IMR-90 (cell line): ENCODE data around the gene KEAP1.

Source experiments
- CTCF ChIP-seq: conservative IDR thresholded peaks from 2 replicates; pipeline ENCODE4 v1.5.1; 2012; ENCODE audit warnings: mild to moderate bottlenecking, low read depth, low read length, improper control_type of control experiment
- FOS ChIP-seq: fragments of 150-350 bp; IDR thresholded peaks from 2 replicates; pipeline ENCODE4 v1.6.1; 2016; ENCODE audit warnings: low read depth, low read length
- MAFK ChIP-seq: IDR thresholded peaks from 2 replicates; pipeline ENCODE4 v1.6.1; 2012; ENCODE audit warnings: low read depth, low read length, improper control_type of control experiment
- MXI1 ChIP-seq: IDR thresholded peaks from 2 replicates; pipeline ENCODE4 v1.6.1; 2012; ENCODE audit warnings: low read depth, mild to moderate bottlenecking, low read length, moderate library complexity, borderline replicate concordance
- POLR2A ChIP-seq: IDR thresholded peaks from 2 replicates; pipeline ENCODE4 v1.6.1; 2012; ENCODE audit warnings: mild to moderate bottlenecking, low read depth, low read length
- RAD21 ChIP-seq: IDR thresholded peaks from 2 replicates; pipeline ENCODE4 v1.6.1; 2012; ENCODE audit warnings: low read length, improper control_type of control experiment
- RCOR1 ChIP-seq: IDR thresholded peaks from 2 replicates; pipeline ENCODE4 v1.6.1; 2012; ENCODE audit warnings: mild to moderate bottlenecking, low read length, improper control_type of control experiment; ENCODE audit not compliant: insufficient replicate concordance
- RFX5 ChIP-seq: IDR thresholded peaks from 2 replicates; pipeline ENCODE4 v1.8.0; 2012; ENCODE audit warnings: low read depth, mild to moderate bottlenecking, low read length, moderate library complexity
- USF2 ChIP-seq: fragments of 150-350 bp; IDR thresholded peaks from 2 replicates; pipeline ENCODE4 v1.6.1; 2017; ENCODE audit warnings: mild to moderate bottlenecking, antibody characterized with exemption, low read length, low read depth

GRCh38 chr19:10538204-10538983, 35.2 kb upstream of the KEAP1 start:
- TF ChIP-seq CTCF = no peak
- no peak for TF ChIP-seq POLR2A
- no peak for TF ChIP-seq MAFK
- TF ChIP-seq MXI1 = no peak
- no peak for TF ChIP-seq FOS
- no peak for TF ChIP-seq RAD21
- TF ChIP-seq USF2 = no peak
- TF ChIP-seq RCOR1 = no peak
- TF ChIP-seq RFX5 = no peak
